Prostate gland (tissue), 2 donors: ENCODE results near the gene SUPT3H.

Source experiments
- CTCF ChIP-seq, 4 experiments: fragments of 200-600 bp in 2 of 4; fragments of 450-650 bp in 2 of 4; sonication (generic) in 2 of 4; IDR thresholded peaks; 1 replicate in 3 of 4; 2 replicates in 1 of 4; pipeline ENCODE4 v1.5.1; 2016 to 2019; ENCODE audit warnings: antibody characterized with exemption in 4 of 4, mild to moderate bottlenecking in 2 of 4, moderate library complexity in 2 of 4
- POLR2A ChIP-seq: fragments of 450-650 bp; IDR thresholded peaks from one replicate; pipeline ENCODE4 v1.6.1; 2016; ENCODE audit warnings: antibody characterized with exemption, mild to moderate bottlenecking
- POLR2AphosphoS5 ChIP-seq: sonication (generic); formaldehyde crosslinking; IDR thresholded peaks from one replicate; pipeline ENCODE4 v1.6.1; 2017; ENCODE audit warnings: antibody characterized with exemption

- TF ChIP-seq CTCF (IDR thresholded peaks at IDR 0.05), result no peak
- no peak for TF ChIP-seq POLR2AphosphoS5
- TF ChIP-seq POLR2A, result no peak
Observed at GRCh38 chr6:44841829-44842228, 535.9 kb downstream of the SUPT3H start.
